ENCODE data around the gene ZNF385B.

ZNF385B gene

GRCh38 chr2:179646862-179647587, 214.4 kb downstream of the ZNF385B start:
- no peak overlapping the region for H3K4me3 ChIP-seq (ENCODE audit: low read depth, low read length)
- no peak for DNase-seq
- H3K27ac ChIP-seq: no peak overlapping the region
- no peaks in the 10 kb centered on the region for H3K27me3 ChIP-seq (ENCODE audit: insufficient read depth, low read depth, severe bottlenecking)
- no peaks in the 10 kb centered on the region for H3K36me3 ChIP-seq
- no peak for TF ChIP-seq CTCF (IDR thresholded peaks at IDR 0.05; ENCODE audit: low read depth, low read length)
- no peaks in the 10 kb centered on the region for H3K9me3 ChIP-seq (ENCODE audit: severe bottlenecking)

GRCh38 chr2:179646173-179646769, 215.1 kb downstream of the ZNF385B start:
- no peak for DNase-seq
- H3K9me3 ChIP-seq (ENCODE audit: severe bottlenecking): no peaks in the 10 kb centered on the region
- H3K27me3 ChIP-seq (ENCODE audit: insufficient read depth, low read depth, severe bottlenecking): no peaks in the 10 kb centered on the region
- no peak overlapping the region for H3K27ac ChIP-seq
- no peak overlapping the region for H3K4me3 ChIP-seq (ENCODE audit: low read depth, low read length)
- no peaks in the 10 kb centered on the region for H3K36me3 ChIP-seq
- TF ChIP-seq CTCF (IDR thresholded peaks at IDR 0.05; ENCODE audit: low read depth, low read length): no peak

- no peaks in the 10 kb centered on the region for H3K27me3 ChIP-seq (ENCODE audit: insufficient read depth, low read depth, severe bottlenecking)
- no peak for DNase-seq
- no peak overlapping the region for H3K4me3 ChIP-seq (ENCODE audit: low read depth, low read length)
- no peaks in the 10 kb centered on the region for H3K36me3 ChIP-seq
- no peak overlapping the region for H3K27ac ChIP-seq
- no peaks in the 10 kb centered on the region for H3K9me3 ChIP-seq (ENCODE audit: severe bottlenecking)
- TF ChIP-seq CTCF (IDR thresholded peaks at IDR 0.05; ENCODE audit: low read depth, low read length): no peak
Observed at GRCh38 chr2:179645047-179645446, 216.4 kb downstream of the ZNF385B start.

GRCh38 chr2:179642462-179642861, 218.9 kb downstream of the ZNF385B start:
- Histone ChIP-seq H3K27ac (no peak overlapping the region), H3K36me3 (no peaks in the 10 kb centered on the region), H3K27me3 (ENCODE audit: insufficient read depth, low read depth, severe bottlenecking) (no peaks in the 10 kb centered on the region), H3K4me3 (ENCODE audit: low read depth, low read length) (no peak overlapping the region), H3K9me3 (ENCODE audit: severe bottlenecking) (no peaks in the 10 kb centered on the region)
- no peak for DNase-seq
- no peak for TF ChIP-seq CTCF (IDR thresholded peaks at IDR 0.05; ENCODE audit: low read depth, low read length)

- no peak overlapping the region for H3K27ac ChIP-seq
- H3K9me3 ChIP-seq (ENCODE audit: severe bottlenecking): no peaks in the 10 kb centered on the region
- H3K4me3 ChIP-seq (ENCODE audit: low read depth, low read length): no peak overlapping the region
- H3K36me3 ChIP-seq: no peaks in the 10 kb centered on the region
- H3K27me3 ChIP-seq (ENCODE audit: insufficient read depth, low read depth, severe bottlenecking): no peaks in the 10 kb centered on the region
- TF ChIP-seq CTCF (IDR thresholded peaks at IDR 0.05; ENCODE audit: low read depth, low read length): no peak
- no peak for DNase-seq
Observed at GRCh38 chr2:179636995-179637394, 224.4 kb downstream of the ZNF385B start.

All from WERI-Rb-1 (cell line).